HepG2 (cell line): Measurements from ENCODE around the gene ANKRD11. TPM values are rescaled to one million over a fixed set of nuclear protein-coding genes. Genes with fewer than 3 reads are reported as not detected.
A peak's percentile ranks its signal among the peaks of the same experiment; 100 is the strongest.

Experiments used
- CHD4 ChIP-seq: fragments of 200-600 bp; sonication (generic); IDR thresholded peaks from 2 replicates; pipeline ENCODE4 v1.7.0; 2017; ENCODE audit warnings: mild to moderate bottlenecking, low read length, borderline replicate concordance
- HIVEP1 ChIP-seq: sonication (generic); formaldehyde crosslinking; IDR thresholded peaks from 2 replicates; pipeline ENCODE4 v1.4.0; 2020; ENCODE audit warnings: mild to moderate bottlenecking, missing genetic modification reagents
- KDM6A ChIP-seq: IDR thresholded peaks from 2 replicates; pipeline ENCODE4 v1.6.1; 2016; ENCODE audit warnings: low read depth
- NFE2 ChIP-seq: sonication (generic); formaldehyde crosslinking; IDR thresholded peaks from 2 replicates; pipeline ENCODE4 v1.4.0; 2020; ENCODE audit warnings: missing genetic modification reagents
- ZNF335 ChIP-seq: sonication (generic); formaldehyde crosslinking; IDR thresholded peaks from 2 replicates; pipeline ENCODE4 v1.4.0; 2020; ENCODE audit warnings: missing genetic modification reagents
- ZNF615 ChIP-seq: sonication (generic); formaldehyde crosslinking; IDR thresholded peaks from 2 replicates; pipeline ENCODE4 v1.5.0; 2020; ENCODE audit warnings: mild to moderate bottlenecking, missing genetic modification reagents, borderline replicate concordance
- ZNF7 ChIP-seq: IDR thresholded peaks from 2 replicates; pipeline ENCODE4 v1.6.1; 2016; ENCODE audit warnings: missing biosample characterization, missing genetic modification reagents
- polyA plus RNA-seq, 8 experiments: library from polyadenylated mRNA; depleted of rRNA in 3 of 8; stranded (reverse) in 7 of 8; unstranded in 1 of 8; fragments of >200 nt; fragmentation: Illumina TruSeq in 4 of 8; extraction: Trizol in 4 of 8; gene quantifications; 2 replicates each; pipeline versions ENCODE4 v1.2.1 to v1.2.3, GENCODE V29; 2011 to 2016; ENCODE audit warnings: low read depth in 4 of 8, missing spikeins in 1 of 8, mixed read lengths in 1 of 8; ENCODE audit not compliant: insufficient read depth in 1 of 8
- total RNA-seq, 5 experiments: library from RNA; depleted of rRNA; stranded (reverse); fragments of >200 nt; fragmentation: Illumina TruSeq; extraction: Trizol; gene quantifications; 2 replicates each; pipeline ENCODE4 v1.2.3, GENCODE V29; 2016; ENCODE audit warnings: low read depth in 1 of 5
- TF ChIP-seq, protein P1 (sequence below): sonication (generic); formaldehyde crosslinking; IDR thresholded peaks from 2 replicates; pipeline ENCODE4 v1.4.0; 2020; ENCODE audit warnings: mild to moderate bottlenecking, missing genetic modification reagents
- TF ChIP-seq, protein P2 (sequence below): IDR thresholded peaks from 2 replicates; pipeline ENCODE4 v1.6.1; 2018; ENCODE audit warnings: missing genetic modification reagents
- TF ChIP-seq, protein P3 (sequence below): sonication (generic); formaldehyde crosslinking; IDR thresholded peaks from 2 replicates; pipeline ENCODE4; 2020; ENCODE audit warnings: missing genetic modification reagents, mild to moderate bottlenecking, borderline replicate concordance
- TF ChIP-seq, protein P4 (sequence below): sonication (generic); formaldehyde crosslinking; IDR thresholded peaks from 2 replicates; pipeline ENCODE4 v1.4.0; 2020; ENCODE audit warnings: missing genetic modification reagents
- TF ChIP-seq, protein P5 (sequence below): sonication (generic); formaldehyde crosslinking; IDR thresholded peaks from 2 replicates; pipeline ENCODE4 v1.5.1; 2020; ENCODE audit warnings: mild to moderate bottlenecking, missing genetic modification reagents

Gene ANKRD11
- total and polyA plus RNA-seq, 2 of the 13 experiments (the other 11 are each of a cell fraction or from before 2014, with no cell fraction given): 21.4 to 38.4 TPM

DNA sequence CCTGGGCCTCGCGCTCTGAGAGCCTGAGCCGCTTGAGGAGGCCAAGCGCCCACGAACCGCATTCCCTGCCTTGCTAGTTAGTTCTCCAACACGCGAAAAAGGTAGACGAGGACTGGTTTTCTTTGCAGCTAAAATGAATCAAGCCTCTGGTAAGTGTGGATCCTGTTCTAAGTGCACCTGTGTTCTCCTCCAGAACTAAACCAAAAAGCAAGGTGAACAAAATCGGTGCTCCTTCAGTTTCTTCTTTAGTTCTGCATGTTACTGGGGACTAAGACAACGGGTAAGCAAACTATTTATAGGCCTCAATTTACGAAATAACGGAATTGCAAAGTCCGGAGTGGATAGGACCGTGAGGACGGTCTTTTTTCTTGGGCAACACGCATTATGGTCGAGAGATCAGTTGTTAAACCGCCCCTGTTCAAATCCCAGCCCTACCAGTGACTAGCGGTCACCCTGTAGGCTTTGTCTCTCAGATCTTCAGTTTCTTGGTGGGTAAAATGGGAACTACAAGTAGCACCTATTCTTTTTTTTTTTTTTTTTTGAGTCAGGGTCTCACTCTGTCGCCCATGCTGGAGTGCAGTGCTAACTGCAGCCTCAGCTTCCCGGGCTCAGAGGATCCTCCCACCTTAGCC lies 993 bp upstream of the ANKRD11 start (continued):
- TF ChIP-seq, protein P1, sequence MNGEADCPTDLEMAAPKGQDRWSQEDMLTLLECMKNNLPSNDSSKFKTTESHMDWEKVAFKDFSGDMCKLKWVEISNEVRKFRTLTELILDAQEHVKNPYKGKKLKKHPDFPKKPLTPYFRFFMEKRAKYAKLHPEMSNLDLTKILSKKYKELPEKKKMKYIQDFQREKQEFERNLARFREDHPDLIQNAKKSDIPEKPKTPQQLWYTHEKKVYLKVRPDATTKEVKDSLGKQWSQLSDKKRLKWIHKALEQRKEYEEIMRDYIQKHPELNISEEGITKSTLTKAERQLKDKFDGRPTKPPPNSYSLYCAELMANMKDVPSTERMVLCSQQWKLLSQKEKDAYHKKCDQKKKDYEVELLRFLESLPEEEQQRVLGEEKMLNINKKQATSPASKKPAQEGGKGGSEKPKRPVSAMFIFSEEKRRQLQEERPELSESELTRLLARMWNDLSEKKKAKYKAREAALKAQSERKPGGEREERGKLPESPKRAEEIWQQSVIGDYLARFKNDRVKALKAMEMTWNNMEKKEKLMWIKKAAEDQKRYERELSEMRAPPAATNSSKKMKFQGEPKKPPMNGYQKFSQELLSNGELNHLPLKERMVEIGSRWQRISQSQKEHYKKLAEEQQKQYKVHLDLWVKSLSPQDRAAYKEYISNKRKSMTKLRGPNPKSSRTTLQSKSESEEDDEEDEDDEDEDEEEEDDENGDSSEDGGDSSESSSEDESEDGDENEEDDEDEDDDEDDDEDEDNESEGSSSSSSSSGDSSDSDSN (CRISPR knock-in tag): peak; percentile 6; the same call in 1 of the 2 replicates
- TF ChIP-seq, protein P2, sequence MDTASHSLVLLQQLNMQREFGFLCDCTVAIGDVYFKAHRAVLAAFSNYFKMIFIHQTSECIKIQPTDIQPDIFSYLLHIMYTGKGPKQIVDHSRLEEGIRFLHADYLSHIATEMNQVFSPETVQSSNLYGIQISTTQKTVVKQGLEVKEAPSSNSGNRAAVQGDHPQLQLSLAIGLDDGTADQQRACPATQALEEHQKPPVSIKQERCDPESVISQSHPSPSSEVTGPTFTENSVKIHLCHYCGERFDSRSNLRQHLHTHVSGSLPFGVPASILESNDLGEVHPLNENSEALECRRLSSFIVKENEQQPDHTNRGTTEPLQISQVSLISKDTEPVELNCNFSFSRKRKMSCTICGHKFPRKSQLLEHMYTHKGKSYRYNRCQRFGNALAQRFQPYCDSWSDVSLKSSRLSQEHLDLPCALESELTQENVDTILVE (CRISPR knock-in tag): no peak; the same call in 1 of the 2 replicates
- TF ChIP-seq ZNF615 (CRISPR knock-in tag) (peak; percentile 50; the same call in 1 of the 2 replicates), KDM6A (CRISPR knock-in tag) (no peak), ZNF335 (CRISPR knock-in tag) (no peak), CHD4 (no peak), NFE2 (CRISPR knock-in tag) (no peak), ZNF7 (CRISPR knock-in tag) (0 out of 2 replicates have a peak, but pooled peaks have one; percentile 1), HIVEP1 (CRISPR knock-in tag) (peak; percentile 19; the same call in 1 of the 2 replicates)
- TF ChIP-seq, protein P3, sequence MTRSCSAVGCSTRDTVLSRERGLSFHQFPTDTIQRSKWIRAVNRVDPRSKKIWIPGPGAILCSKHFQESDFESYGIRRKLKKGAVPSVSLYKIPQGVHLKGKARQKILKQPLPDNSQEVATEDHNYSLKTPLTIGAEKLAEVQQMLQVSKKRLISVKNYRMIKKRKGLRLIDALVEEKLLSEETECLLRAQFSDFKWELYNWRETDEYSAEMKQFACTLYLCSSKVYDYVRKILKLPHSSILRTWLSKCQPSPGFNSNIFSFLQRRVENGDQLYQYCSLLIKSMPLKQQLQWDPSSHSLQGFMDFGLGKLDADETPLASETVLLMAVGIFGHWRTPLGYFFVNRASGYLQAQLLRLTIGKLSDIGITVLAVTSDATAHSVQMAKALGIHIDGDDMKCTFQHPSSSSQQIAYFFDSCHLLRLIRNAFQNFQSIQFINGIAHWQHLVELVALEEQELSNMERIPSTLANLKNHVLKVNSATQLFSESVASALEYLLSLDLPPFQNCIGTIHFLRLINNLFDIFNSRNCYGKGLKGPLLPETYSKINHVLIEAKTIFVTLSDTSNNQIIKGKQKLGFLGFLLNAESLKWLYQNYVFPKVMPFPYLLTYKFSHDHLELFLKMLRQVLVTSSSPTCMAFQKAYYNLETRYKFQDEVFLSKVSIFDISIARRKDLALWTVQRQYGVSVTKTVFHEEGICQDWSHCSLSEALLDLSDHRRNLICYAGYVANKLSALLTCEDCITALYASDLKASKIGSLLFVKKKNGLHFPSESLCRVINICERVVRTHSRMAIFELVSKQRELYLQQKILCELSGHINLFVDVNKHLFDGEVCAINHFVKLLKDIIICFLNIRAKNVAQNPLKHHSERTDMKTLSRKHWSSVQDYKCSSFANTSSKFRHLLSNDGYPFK (CRISPR knock-in tag): peak; percentile 55; the same call in 1 of the 2 replicates
- TF ChIP-seq, protein P4, sequence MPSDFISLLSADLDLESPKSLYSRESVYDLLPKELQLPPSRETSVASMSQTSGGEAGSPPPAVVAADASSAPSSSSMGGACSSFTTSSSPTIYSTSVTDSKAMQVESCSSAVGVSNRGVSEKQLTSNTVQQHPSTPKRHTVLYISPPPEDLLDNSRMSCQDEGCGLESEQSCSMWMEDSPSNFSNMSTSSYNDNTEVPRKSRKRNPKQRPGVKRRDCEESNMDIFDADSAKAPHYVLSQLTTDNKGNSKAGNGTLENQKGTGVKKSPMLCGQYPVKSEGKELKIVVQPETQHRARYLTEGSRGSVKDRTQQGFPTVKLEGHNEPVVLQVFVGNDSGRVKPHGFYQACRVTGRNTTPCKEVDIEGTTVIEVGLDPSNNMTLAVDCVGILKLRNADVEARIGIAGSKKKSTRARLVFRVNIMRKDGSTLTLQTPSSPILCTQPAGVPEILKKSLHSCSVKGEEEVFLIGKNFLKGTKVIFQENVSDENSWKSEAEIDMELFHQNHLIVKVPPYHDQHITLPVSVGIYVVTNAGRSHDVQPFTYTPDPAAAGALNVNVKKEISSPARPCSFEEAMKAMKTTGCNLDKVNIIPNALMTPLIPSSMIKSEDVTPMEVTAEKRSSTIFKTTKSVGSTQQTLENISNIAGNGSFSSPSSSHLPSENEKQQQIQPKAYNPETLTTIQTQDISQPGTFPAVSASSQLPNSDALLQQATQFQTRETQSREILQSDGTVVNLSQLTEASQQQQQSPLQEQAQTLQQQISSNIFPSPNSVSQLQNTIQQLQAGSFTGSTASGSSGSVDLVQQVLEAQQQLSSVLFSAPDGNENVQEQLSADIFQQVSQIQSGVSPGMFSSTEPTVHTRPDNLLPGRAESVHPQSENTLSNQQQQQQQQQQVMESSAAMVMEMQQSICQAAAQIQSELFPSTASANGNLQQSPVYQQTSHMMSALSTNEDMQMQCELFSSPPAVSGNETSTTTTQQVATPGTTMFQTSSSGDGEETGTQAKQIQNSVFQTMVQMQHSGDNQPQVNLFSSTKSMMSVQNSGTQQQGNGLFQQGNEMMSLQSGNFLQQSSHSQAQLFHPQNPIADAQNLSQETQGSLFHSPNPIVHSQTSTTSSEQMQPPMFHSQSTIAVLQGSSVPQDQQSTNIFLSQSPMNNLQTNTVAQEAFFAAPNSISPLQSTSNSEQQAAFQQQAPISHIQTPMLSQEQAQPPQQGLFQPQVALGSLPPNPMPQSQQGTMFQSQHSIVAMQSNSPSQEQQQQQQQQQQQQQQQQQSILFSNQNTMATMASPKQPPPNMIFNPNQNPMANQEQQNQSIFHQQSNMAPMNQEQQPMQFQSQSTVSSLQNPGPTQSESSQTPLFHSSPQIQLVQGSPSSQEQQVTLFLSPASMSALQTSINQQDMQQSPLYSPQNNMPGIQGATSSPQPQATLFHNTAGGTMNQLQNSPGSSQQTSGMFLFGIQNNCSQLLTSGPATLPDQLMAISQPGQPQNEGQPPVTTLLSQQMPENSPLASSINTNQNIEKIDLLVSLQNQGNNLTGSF: no peak
- TF ChIP-seq, protein P5, sequence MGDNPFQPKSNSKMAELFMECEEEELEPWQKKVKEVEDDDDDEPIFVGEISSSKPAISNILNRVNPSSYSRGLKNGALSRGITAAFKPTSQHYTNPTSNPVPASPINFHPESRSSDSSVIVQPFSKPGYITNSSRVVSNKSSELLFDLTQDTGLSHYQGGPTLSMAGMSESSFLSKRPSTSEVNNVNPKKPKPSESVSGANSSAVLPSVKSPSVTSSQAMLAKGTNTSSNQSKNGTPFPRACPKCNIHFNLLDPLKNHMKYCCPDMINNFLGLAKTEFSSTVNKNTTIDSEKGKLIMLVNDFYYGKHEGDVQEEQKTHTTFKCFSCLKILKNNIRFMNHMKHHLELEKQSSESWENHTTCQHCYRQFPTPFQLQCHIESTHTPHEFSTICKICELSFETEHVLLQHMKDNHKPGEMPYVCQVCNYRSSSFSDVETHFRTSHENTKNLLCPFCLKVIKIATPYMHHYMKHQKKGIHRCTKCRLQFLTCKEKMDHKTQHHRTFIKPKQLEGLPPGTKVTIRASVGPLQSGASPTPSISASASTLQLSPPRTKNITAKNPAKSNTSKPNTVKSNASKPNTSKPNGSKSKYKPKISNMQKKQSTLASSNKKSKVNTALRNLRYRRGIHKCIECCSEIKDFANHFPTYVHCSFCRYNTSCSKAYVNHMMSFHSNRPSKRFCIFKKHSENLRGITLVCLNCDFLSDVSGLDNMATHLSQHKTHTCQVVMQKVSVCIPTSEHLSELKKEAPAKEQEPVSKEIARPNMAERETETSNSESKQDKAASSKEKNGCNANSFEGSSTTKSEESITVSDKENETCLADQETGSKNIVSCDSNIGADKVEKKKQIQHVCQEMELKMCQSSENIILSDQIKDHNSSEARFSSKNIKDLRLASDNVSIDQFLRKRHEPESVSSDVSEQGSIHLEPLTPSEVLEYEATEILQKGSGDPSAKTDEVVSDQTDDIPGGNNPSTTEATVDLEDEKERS: 0 out of 2 replicates have a peak, but pooled peaks have one; percentile 12
